Esophagus muscularis mucosa (tissue), 4 donors: ENCODE measurements around the gene GAL. TPM values are rescaled to one million over a fixed set of nuclear protein-coding genes. Genes with fewer than 3 reads are reported as not detected.

ENCODE experiments used
- DNase-seq: peaks from one replicate; pipeline ENCODE4 v3.0.0-alpha.2; 2017; ENCODE audit errors: extremely low spot score
- H3K27ac ChIP-seq, 4 donors: fragments of 200-600 bp; sonication (generic); replicated peaks in 1 of 4; 1 replicate in 3 of 4; 2 replicates in 1 of 4; pipeline ENCODE4 v1.5.1; 2016 to 2019; ENCODE audit warnings: mild to moderate bottlenecking in 1 of 4
- H3K27me3 ChIP-seq, 4 donors: fragments of 200-600 bp; sonication (generic); one replicate each; pipeline versions ENCODE4 v1.5.1 to v1.6.0; 2016 to 2019
- H3K36me3 ChIP-seq, 4 donors: fragments of 200-600 bp; sonication (generic); one replicate each; pipeline ENCODE4 v1.5.1; 2016 to 2019
- H3K4me1 ChIP-seq, 4 donors: fragments of 200-600 bp; sonication (generic); one replicate each; pipeline ENCODE4 v1.5.1; 2016 to 2019
- H3K4me3 ChIP-seq, 4 donors: fragments of 200-600 bp; sonication (generic); 1 replicate in 2 of 4; 2 replicates in 2 of 4; pipeline ENCODE4 v1.5.1; 2016 to 2019; ENCODE audit warnings: mild to moderate bottlenecking in 4 of 4, moderate library complexity in 1 of 4
- H3K9me3 ChIP-seq, 4 donors: fragments of 200-600 bp; sonication (generic); 1 replicate in 3 of 4; 2 replicates in 1 of 4; pipeline ENCODE4 v1.5.1; 2016 to 2019
- CTCF ChIP-seq, 3 experiments: fragments of 200-600 bp in 2 of 3; fragments of 450-650 bp in 1 of 3; sonication (generic) in 2 of 3; IDR thresholded peaks; one replicate each; pipeline ENCODE4 v1.5.1; 2017 to 2019; ENCODE audit warnings: antibody characterized with exemption in 3 of 3, mild to moderate bottlenecking in 2 of 3, moderate library complexity in 1 of 3
- EP300 ChIP-seq: sonication (generic); formaldehyde crosslinking; IDR thresholded peaks from one replicate; pipeline ENCODE4 v1.6.1; 2017; ENCODE audit warnings: antibody characterized with exemption
- POLR2A ChIP-seq: fragments of 450-650 bp; IDR thresholded peaks from one replicate; pipeline ENCODE4 v1.6.1; 2017; ENCODE audit warnings: antibody characterized with exemption, moderate library complexity, mild to moderate bottlenecking, low read depth
- POLR2AphosphoS5 ChIP-seq, 2 donors: sonication (generic); formaldehyde crosslinking; IDR thresholded peaks; one replicate each; pipeline ENCODE4 v1.6.1; 2017; ENCODE audit warnings: antibody characterized with exemption in 2 of 2
- WGBS: methylation state at CpG from one replicate; pipeline ENCODE4 v1.1.5; 2018; 5-methylcytosine and 5-hydroxymethylcytosine counted together
- intact Hi-C: fragments of 100-400 bp; cut with DNase I; formaldehyde crosslinking; loops from one replicate; pipeline ENCODE4 v1.15.1; 2023
- total RNA-seq, 4 donors: library from RNA; depleted of rRNA; stranded (reverse); fragments of >200 nt; gene quantifications; one replicate each; pipeline versions ENCODE4 v1.1.0 to v1.2.1, GENCODE V29; 2016

GAL gene
- total RNA-seq, 4 donors from 2014 or later, result 6.0 to 10.2 (median 8.1) TPM; not detected in 1

- 95% methylated on average over 8 of the region's 8 CpGs for WGBS
- peaks cover 0 to 9% (median 6%) of the 10 kb centered on the region in 4 donors for H3K4me1 ChIP-seq
- no peak overlapping the region for H3K27ac ChIP-seq
- H3K36me3 ChIP-seq, result no peaks in the 10 kb centered on the region
- no peak for DNase-seq
- peaks cover 0 to 14% (median 4%) of the 10 kb centered on the region in 4 donors for H3K9me3 ChIP-seq
- H3K27me3 ChIP-seq, result peaks cover 0 to 24% (median 0%) of the 10 kb centered on the region in 4 donors
- no peak overlapping the region for H3K4me3 ChIP-seq
- intact Hi-C loops, result no loop called here
- no peak for TF ChIP-seq POLR2A
- no peak for TF ChIP-seq EP300
- no peak for TF ChIP-seq POLR2AphosphoS5 (IDR thresholded peaks at IDR 0.05)
- no peak for TF ChIP-seq CTCF (IDR thresholded peaks at IDR 0.05)
Observed at GRCh38 chr11:68658097-68658496, 26.2 kb upstream of the GAL start.

GRCh38 chr11:68658661-68659060, 25.7 kb upstream of the GAL start:
- Histone ChIP-seq H3K27ac (no peak overlapping the region), H3K9me3 (peaks cover 0 to 14% (median 4%) of the 10 kb centered on the region in 4 donors), H3K4me3 (no peak overlapping the region), H3K4me1 (peaks cover 0 to 9% (median 6%) of the 10 kb centered on the region in 4 donors), H3K36me3 (no peaks in the 10 kb centered on the region), H3K27me3 (peaks cover 0 to 24% (median 0%) of the 10 kb centered on the region in 4 donors)
- no peak for TF ChIP-seq POLR2A
- TF ChIP-seq EP300, result no peak
- TF ChIP-seq CTCF (IDR thresholded peaks at IDR 0.05), result no peak
- no peak for TF ChIP-seq POLR2AphosphoS5 (IDR thresholded peaks at IDR 0.05)
- no peak for DNase-seq
- 80% methylated on average over 13 of the region's 13 CpGs for WGBS
- intact Hi-C loops, result no loop called here

GRCh38 chr11:68659158-68659921, 25.0 kb upstream of the GAL start:
- no peak for TF ChIP-seq POLR2AphosphoS5 (IDR thresholded peaks at IDR 0.05)
- TF ChIP-seq POLR2A, result no peak
- no peak for TF ChIP-seq EP300
- no peak for TF ChIP-seq CTCF (IDR thresholded peaks at IDR 0.05)
- H3K4me3 ChIP-seq, result no peak overlapping the region
- intact Hi-C loops, result no loop called here
- H3K4me1 ChIP-seq, result peaks cover 0 to 9% (median 6%) of the 10 kb centered on the region in 4 donors
- H3K36me3 ChIP-seq, result no peaks in the 10 kb centered on the region
- no peak for DNase-seq
- H3K27ac ChIP-seq, result peak overlapping the region in 1 of 4 donors; percentile 24
- peaks cover 0 to 24% (median 0%) of the 10 kb centered on the region in 4 donors for H3K27me3 ChIP-seq
- 55% methylated on average over 19 of the region's 22 CpGs for WGBS
- H3K9me3 ChIP-seq, result peaks cover 0 to 14% (median 4%) of the 10 kb centered on the region in 4 donors

DNA sequence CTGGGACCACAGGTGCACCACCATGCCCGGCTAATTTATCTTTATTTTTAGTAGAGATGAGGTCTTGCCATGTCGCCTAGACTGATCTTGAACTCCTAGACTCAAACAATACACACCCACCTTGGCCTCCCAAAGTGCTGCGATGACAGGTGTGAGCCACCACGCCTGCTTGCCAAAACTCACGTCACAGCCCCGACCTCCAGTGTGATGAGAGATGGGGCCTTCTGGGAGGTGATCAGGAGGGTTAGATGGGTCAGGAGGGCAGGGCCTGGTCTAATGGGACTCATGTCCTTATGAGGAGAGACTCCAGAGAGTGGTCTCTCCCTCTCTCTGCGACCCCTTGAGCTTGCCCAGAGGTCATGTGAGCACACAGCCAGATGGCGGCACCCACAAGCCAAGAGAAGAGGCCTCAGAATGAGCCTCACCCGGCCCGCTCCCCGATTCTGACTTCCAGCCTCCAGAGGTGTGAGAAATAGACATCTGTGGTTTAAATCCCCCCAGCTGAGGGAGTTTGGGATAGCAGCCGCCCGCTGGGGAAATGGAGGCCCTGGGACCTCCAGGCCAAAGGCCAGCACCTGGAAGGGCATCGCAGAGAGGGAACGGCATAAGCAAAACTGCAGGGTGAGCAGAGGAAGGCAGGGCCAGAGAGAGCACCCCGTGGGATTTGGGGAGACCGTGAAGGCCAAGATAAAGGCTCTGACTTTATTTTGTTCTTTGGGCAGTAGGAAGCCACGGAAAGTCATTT, 24.1 kb upstream of the GAL start:
- Histone ChIP-seq H3K27me3 (peaks cover 0 to 30% (median 0%) of the 10 kb centered on the region in 4 donors), H3K36me3 (no peaks in the 10 kb centered on the region), H3K27ac (no peak overlapping the region), H3K9me3 (peaks cover 0 to 6% (median 0%) of the 10 kb centered on the region in 4 donors), H3K4me3 (no peak overlapping the region), H3K4me1 (peaks cover 0 to 9% (median 6%) of the 10 kb centered on the region in 4 donors)
- 96% methylated on average over 18 of the region's 18 CpGs for WGBS
- intact Hi-C loops, result no loop called here
- no peak for DNase-seq
- TF ChIP-seq CTCF (IDR thresholded peaks at IDR 0.05), result no peak
- TF ChIP-seq EP300, result no peak
- no peak for TF ChIP-seq POLR2A
